HL-60/S4 treated with phorbol 12-myristate 13-acetate at 8.2 ng/mL for 4 days and 3 days (cell line): Measurements from ENCODE around the gene ARID3B.
"Not testable (repeated sequence)": the region's sequence is repeated elsewhere in the genome, so short reads cannot be mapped to it uniquely, and the experiment has no call there.

ENCODE experiments used
- in situ Hi-C: fragments of 300-500 bp; cut with MboI; formaldehyde crosslinking; loops from 2 replicates; pipeline ENCODE4 v1.15.0; 2022; ENCODE audit warnings: low sequenced_read_pairs

The ARID3B gene

DNA sequence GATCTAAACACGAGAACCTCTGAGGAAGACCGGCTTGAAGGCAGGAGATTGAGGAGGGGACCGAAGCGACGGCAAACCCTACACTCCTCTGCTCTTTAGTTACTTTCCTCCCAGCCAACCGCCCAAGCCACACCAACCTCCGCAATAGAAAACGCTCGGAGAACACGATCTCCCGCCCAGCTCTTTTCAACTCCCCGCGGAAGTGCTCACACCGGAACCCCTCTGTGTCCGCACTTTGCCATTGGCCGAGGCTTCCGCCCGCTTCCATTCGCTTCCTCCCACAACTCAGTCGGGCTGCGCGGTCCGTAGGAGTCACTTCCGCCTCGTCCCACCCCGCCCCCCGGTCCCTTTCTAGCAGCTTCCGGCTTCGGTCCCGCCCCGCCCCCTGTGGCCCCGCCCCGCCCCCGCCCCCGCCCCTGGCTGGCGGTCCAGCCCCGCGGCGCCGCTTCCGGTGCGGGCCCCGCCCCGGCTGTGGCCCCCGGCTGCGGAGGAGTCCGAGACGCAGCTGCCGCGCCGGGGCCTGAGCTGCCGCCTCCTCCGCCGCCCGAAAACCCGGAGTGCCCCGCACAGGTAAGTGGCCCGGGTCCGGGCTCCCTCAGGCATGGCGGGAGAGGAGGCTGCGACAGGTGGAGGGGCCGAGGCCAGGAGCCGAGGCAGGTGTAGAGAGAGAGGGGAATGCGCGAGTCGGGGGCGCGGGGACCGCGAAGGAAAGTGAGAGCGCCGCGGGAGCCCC is at the start of gene ARID3B:
ARID3B (plus strand) TSS at position 460 of the 733 bp plus-strand sequence. CDS start 2,717 bp downstream, outside the sequence.
- in situ Hi-C loops = no loop called here

DNA sequence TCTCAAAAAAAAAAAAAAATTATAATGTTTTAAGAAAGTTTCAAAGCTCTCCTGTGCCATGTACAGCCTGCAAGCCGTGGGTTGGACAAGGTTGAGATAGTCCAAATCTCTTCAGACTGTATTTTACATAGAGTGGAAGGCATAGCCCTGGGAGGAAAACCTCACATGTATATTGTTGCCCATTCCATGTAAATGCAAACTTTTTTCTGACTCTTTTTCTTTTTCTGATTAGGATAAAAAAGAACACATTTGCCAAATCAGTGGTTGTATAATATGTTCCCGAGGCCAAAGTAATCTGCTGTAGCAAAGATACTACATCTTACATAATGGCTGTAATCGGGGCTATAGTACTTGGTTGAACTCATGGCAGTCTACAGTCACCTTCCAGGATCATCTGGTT is 44.4 kb upstream of the ARID3B start:
- in situ Hi-C loops = no loop called here

DNA sequence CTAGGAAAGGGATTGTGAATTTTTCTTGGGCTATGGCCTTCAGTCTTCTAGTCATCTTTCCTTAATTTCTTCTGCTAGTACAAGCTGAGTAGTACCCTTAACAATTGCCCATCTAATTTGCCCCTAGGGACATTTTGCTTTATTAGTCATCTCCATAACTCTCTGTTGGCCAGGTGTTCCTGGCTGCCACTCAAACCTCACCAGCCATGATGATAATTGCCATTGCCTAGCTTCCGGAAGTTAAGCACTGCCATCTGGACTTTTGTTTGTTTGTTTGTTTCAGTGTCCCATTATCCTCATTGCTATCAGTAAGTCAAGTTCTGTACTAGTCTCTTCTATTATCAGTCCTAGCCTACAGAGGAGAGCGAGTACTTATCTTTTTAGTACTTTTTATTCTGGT is 43.4 kb upstream of the ARID3B start:
- in situ Hi-C loops = no loop called here

DNA sequence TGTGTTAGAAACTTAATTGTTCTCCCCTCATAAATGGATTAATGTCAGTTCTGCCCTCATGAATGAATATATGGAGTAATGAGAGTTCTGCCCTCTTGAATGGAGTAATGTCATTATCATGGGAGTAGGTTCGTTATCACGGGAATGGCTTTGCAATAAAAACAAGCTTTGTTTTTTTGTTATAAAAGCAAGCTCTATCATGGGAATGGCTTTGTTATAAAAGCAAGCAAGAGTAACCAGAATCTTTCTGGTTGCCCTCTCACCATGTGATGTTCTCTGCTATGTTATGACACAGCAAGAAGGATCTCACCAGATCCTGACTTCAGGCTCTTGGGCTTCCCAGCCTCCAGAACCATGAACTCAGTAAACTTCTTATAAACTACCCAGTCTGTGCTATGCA is 41.7 kb upstream of the ARID3B start:
- in situ Hi-C loops = no loop called here

GRCh38 chr15:74500401-74500800 is 40.6 kb upstream of the ARID3B start:
- in situ Hi-C loops = no loop called here

GRCh38 chr15:74502301-74502700 is 38.7 kb upstream of the ARID3B start:
- in situ Hi-C loops = no loop called here

- in situ Hi-C loops = no loop called here
Observed at GRCh38 chr15:74504418-74504817, 36.6 kb upstream of the ARID3B start.

DNA sequence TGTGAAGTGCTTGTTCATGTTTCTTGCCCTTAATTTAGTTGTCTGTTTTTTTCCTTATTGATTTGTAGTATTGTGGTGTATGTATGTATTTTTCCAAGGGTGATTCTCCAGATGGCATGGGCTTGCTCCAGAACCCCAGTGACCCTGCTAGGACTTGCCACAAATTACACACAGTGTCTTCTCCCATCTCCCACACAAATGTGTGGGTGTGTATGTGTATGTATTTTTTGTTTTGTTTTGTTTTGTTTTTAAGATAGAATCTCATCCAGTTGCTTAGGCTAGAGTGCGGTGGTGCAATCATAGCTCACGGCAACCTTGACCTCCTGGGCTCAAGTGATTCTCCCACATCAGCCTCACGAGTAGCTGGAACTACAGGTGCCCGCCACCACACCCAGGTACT is 36.2 kb upstream of the ARID3B start:
- in situ Hi-C loops = no loop called here

- in situ Hi-C loops = no loop called here
Observed at GRCh38 chr15:74505837-74506514, 35.0 kb upstream of the ARID3B start.

- in situ Hi-C loops = no loop called here
Observed at GRCh38 chr15:74506515-74506840, 34.5 kb upstream of the ARID3B start.

DNA sequence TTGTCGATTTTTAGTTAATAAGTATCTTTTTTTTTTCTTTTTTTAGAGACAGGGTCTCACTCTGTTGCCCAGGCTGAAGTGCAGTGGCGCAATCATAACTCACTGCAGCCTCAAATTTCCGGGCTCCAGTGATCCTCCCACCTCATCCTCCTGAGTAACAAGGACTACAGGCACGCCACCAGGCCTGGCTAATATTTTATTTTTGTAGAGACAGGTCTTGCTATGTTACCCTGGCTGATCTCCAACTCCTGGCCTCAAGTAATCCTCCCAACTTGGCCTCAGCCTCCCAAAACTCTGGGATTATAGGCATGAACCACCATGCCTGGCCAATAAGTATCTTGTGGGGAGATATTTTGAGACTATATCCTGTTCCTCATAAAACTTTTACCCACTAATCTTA is 29.4 kb upstream of the ARID3B start:
- in situ Hi-C loops = no loop called here

GRCh38 chr15:74514059-74514458 is 27.0 kb upstream of the ARID3B start:
- in situ Hi-C loops = not testable (repeated sequence)

GRCh38 chr15:74517096-74517495 is 23.9 kb upstream of the ARID3B start:
- in situ Hi-C loops = no loop called here

- in situ Hi-C loops = no loop called here
Observed at GRCh38 chr15:74519311-74519710, 21.7 kb upstream of the ARID3B start.

GRCh38 chr15:74520407-74520806 is 20.6 kb upstream of the ARID3B start:
- in situ Hi-C loops = no loop called here

GRCh38 chr15:74523982-74524381 is 17.0 kb upstream of the ARID3B start:
- in situ Hi-C loops = no loop called here

DNA sequence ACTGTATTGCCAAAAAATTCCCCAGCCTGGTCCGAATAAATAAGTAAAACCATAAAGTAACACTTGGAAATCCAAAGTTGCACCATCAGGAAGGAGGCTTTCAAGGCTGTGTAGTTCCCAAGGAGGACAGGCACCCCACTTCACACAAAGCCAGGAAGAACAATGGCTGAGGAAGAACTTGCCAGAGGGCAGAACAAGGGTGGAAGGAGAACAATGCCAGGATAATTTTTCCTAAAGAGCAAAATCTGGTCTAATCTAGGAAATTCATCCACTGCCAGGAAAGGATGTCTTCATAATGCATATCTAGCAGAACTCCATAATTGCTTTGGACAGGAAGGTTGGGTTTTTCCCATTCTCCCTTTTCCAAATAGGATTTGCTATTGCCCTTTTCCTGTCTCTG is 15.7 kb upstream of the ARID3B start:
- in situ Hi-C loops = no loop called here

DNA sequence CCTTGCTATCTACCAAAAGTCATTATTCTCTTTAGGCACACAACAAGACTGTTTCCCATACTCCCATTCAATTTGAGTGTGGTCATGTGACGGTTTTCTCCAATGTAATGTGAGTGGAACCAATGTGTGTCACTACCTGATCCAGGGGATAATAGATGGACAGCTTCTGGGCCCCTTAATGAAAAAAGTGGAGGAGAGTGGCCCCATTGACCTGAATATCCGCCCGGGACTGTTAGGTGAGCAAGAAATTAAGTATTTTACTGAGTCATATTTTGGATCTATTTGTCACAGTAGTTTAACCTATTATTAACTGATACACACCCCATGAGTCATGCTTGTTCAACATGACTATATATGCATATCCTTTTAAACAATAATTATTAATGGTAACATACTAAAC is 15.1 kb upstream of the ARID3B start:
- in situ Hi-C loops = no loop called here

DNA sequence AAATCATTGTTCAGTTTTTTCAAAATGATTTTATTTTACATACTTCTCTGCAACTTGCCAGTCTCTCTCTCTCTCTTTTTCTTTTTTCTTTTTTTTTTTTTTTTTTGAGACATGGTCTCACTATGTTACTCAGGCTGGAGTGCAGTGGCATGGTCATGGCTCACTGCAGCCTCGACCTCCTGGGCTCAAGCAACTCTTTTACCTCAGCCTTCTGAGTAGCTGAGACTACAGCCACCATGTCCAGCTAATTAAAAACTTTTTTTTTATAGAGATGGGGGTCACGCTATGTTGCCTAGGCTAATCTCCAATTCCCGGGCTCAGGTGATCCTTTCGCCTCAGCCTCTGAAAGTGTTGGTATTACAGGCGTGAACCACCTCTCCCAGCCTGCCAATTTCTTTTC is 12.1 kb upstream of the ARID3B start:
- in situ Hi-C loops = no loop called here

- in situ Hi-C loops = no loop called here
Observed at GRCh38 chr15:74529921-74530320, 11.1 kb upstream of the ARID3B start.

DNA sequence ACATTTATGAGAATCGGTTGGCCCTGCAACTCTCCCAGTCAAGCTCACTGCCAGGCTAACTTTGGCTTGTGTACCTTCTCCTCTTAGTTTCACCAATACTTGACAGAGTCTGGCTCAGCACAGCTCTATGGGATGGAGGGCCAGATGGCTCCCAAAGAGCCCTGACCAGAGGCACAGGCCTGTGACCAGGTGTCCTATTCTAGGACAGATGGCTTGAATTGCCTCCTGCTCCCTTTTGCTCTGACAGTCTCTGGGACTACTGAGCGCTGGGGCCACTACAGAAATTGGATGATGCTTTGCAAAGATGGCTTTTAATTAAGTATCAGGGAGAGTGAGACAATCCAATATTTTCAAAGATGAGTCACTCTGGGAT is 10.3 kb upstream of the ARID3B start:
- in situ Hi-C loops = no loop called here

DNA sequence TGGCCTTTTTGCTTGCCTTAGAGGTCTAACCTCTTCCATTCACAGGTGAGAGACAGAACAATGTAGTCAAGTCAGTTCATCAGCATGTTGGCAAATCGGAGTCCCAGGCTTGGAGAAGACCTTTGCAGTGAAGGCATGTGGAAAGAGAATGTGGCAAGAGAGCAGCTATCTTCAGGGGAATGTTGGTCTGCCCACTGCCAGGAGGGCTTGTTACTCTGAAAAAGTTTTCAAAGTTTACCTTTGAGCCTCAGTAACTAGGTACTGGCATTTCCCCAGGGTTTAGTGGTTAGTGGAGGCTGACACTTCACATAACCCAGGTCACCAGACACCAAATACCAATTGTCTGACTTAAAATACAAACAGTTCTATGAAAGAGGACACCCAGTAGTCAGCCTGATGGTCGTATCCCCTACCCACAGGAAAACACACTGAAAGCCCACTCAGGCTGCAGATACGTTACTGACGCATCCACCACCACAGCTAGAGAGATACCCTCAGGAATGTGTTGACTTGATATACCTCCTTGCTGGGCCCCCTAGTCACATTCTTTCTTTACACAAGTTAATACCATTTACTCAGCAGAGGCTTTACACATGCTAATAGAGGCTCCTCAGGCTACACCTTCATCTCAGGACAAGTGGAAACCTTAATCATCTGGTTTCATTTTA is 9.7 kb upstream of the ARID3B start:
- in situ Hi-C loops = no loop called here
